ENCODE results near the gene TDRD7.
A peak's percentile ranks its signal among the peaks of the same experiment; 100 is the strongest.

TDRD7 gene

DNA sequence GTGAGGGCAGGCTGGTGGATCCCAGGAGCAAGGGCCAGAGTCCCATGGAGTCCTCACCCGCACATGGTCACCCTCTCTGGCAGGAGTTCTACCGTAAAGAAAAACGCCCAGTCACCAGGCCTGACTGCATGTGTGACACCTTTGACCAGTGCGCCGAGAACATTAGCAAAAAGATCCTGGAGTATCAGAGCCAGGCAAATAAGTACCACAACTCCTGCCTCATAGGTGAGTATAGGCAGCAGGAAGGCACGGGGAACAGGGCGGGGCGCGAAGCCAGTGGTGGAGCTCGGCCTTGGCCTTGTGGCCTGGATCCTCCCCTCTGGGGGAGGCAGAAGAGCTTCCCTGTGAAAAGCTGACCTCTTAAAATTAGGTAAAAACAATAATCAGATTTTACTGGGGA lies 45.4 kb upstream of the TDRD7 start:
- no CpG with 5 or more reads among the region's 10 CpGs for WGBS (ENCODE audit: extremely low coverage, insufficient coverage, low lambda C conversion rate)
- H3K4me2 ChIP-seq (ENCODE audit: low read length), result no peak overlapping the region

DNA sequence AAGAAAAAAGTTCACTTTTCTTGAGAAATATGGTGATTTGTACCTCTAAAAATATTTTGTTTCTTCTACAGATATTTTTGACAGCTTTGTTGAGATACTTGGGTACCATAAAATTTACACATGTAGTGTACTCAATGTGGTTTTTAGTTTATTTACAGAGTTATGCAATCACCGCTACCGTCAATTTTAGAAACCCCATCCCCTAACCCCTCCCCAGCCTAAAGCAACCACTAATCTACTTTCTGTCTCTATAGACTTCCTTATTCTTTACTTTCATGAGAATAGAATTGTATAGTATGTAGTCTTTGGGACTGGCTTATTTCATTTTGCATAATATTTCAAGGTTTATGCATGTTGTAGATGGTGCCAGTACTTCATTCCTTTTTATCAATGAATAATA lies 45.0 kb upstream of the TDRD7 start:
- H2AK5ac ChIP-seq (ENCODE audit: low read length), result no peak overlapping the region
- H3K36me3 ChIP-seq (ENCODE audit: control insufficient read depth, insufficient read depth, low read length), result no peaks in the 10 kb centered on the region
- no peak overlapping the region for H2BK120ac ChIP-seq (ENCODE audit: low read depth, low read length)
- no CpG with 5 or more reads among the region's 2 CpGs for WGBS (ENCODE audit: extremely low coverage, insufficient coverage, low lambda C conversion rate)
- H3K4me2 ChIP-seq (ENCODE audit: low read length), result no peak overlapping the region
- DNase-seq, result no peak
- H3K79me2 ChIP-seq (ENCODE audit: control insufficient read depth, insufficient read depth, low read length), result no peaks in the 10 kb centered on the region
- no peak overlapping the region for H3K4me3 ChIP-seq (ENCODE audit: low read length)
- no peaks in the 10 kb centered on the region for H3K27me3 ChIP-seq (ENCODE audit: insufficient read depth, low read length, poor library complexity)
- H3K79me1 ChIP-seq (ENCODE audit: low read length), result no peaks in the 10 kb centered on the region
- no peak overlapping the region for H3K56ac ChIP-seq (ENCODE audit: low read length)
- H3K23ac ChIP-seq (ENCODE audit: low read length), result no peak overlapping the region
- H2BK15ac ChIP-seq (replicated peaks; ENCODE audit: low read depth), result no peak overlapping the region
- H4K8ac ChIP-seq (ENCODE audit: low read depth, low read length), result no peak overlapping the region
- H3K27ac ChIP-seq (ENCODE audit: low read depth, low read length), result no peak overlapping the region
- H2BK5ac ChIP-seq (ENCODE audit: low read length), result no peak overlapping the region
- H3K4ac ChIP-seq (ENCODE audit: low read depth, low read length), result no peak overlapping the region
- H3K18ac ChIP-seq (ENCODE audit: low read length), result no peak overlapping the region
- no peak overlapping the region for H4K5ac ChIP-seq (ENCODE audit: low read length)
- no peaks in the 10 kb centered on the region for H3K4me1 ChIP-seq (ENCODE audit: control insufficient read depth, low read depth, low read length)
- H3K9ac ChIP-seq (ENCODE audit: low read length), result no peak overlapping the region

More for the DNA sequence above, 45.4 kb upstream of the TDRD7 start:
- Histone ChIP-seq H3K18ac (ENCODE audit: low read length) (no peak overlapping the region), H3K4ac (ENCODE audit: low read depth, low read length) (no peak overlapping the region), H2BK120ac (ENCODE audit: low read depth, low read length) (no peak overlapping the region), H4K5ac (ENCODE audit: low read length) (no peak overlapping the region), H2BK5ac (ENCODE audit: low read length) (no peak overlapping the region), H3K9ac (ENCODE audit: low read length) (no peak overlapping the region), H3K79me2 (ENCODE audit: control insufficient read depth, insufficient read depth, low read length) (no peaks in the 10 kb centered on the region), H3K36me3 (ENCODE audit: control insufficient read depth, insufficient read depth, low read length) (no peaks in the 10 kb centered on the region), H3K27ac (ENCODE audit: low read depth, low read length) (no peak overlapping the region), H3K4me1 (ENCODE audit: control insufficient read depth, low read depth, low read length) (no peaks in the 10 kb centered on the region), H3K79me1 (ENCODE audit: low read length) (no peaks in the 10 kb centered on the region), H3K56ac (ENCODE audit: low read length) (no peak overlapping the region), H2BK15ac (replicated peaks; ENCODE audit: low read depth) (no peak overlapping the region), H2AK5ac (ENCODE audit: low read length) (no peak overlapping the region), H4K8ac (ENCODE audit: low read depth, low read length) (no peak overlapping the region), H3K4me3 (ENCODE audit: low read length) (no peak overlapping the region), H3K27me3 (ENCODE audit: insufficient read depth, low read length, poor library complexity) (no peaks in the 10 kb centered on the region), H3K23ac (ENCODE audit: low read length) (no peak overlapping the region)
- no peak for DNase-seq

DNA sequence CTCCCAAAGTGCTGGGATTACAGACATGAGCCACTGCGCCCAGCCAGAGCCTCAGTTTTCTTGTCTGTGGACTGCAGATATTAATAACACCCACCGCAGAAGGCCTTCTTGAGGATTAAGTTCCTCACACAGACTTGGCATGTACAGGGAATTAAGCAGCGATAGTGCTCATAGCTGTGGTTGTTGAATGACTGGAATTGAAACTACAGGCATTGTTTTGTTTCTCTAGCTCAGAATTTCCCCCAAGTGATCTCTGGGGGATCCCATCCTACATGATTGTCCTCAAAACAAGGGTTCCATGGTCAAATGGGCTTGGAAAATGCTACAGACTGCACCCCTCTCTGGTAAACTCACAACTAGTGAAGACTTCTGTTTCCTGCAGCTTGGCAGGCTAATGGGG lies 44.2 kb upstream of the TDRD7 start:
- H3K23ac ChIP-seq (ENCODE audit: low read length), result no peak overlapping the region
- no peak overlapping the region for H4K5ac ChIP-seq (ENCODE audit: low read length)
- no peak for DNase-seq
- H2BK15ac ChIP-seq (replicated peaks; ENCODE audit: low read depth), result no peak overlapping the region
- no peaks in the 10 kb centered on the region for H3K79me1 ChIP-seq (ENCODE audit: low read length)
- H3K4ac ChIP-seq (ENCODE audit: low read depth, low read length), result no peak overlapping the region
- H3K36me3 ChIP-seq (ENCODE audit: control insufficient read depth, insufficient read depth, low read length), result no peaks in the 10 kb centered on the region
- WGBS (ENCODE audit: extremely low coverage, insufficient coverage, low lambda C conversion rate), result no CpG with 5 or more reads among the region's 3 CpGs
- no peak overlapping the region for H3K4me2 ChIP-seq (ENCODE audit: low read length)
- no peaks in the 10 kb centered on the region for H3K79me2 ChIP-seq (ENCODE audit: control insufficient read depth, insufficient read depth, low read length)
- no peak overlapping the region for H3K4me3 ChIP-seq (ENCODE audit: low read length)
- no peak overlapping the region for H3K56ac ChIP-seq (ENCODE audit: low read length)
- H3K18ac ChIP-seq (ENCODE audit: low read length), result no peak overlapping the region
- no peak overlapping the region for H3K27ac ChIP-seq (ENCODE audit: low read depth, low read length)
- H4K8ac ChIP-seq (ENCODE audit: low read depth, low read length), result no peak overlapping the region
- no peaks in the 10 kb centered on the region for H3K4me1 ChIP-seq (ENCODE audit: control insufficient read depth, low read depth, low read length)
- no peak overlapping the region for H3K9ac ChIP-seq (ENCODE audit: low read length)
- no peak overlapping the region for H2AK5ac ChIP-seq (ENCODE audit: low read length)
- H2BK120ac ChIP-seq (ENCODE audit: low read depth, low read length), result no peak overlapping the region
- H3K27me3 ChIP-seq (ENCODE audit: insufficient read depth, low read length, poor library complexity), result no peaks in the 10 kb centered on the region
- no peak overlapping the region for H2BK5ac ChIP-seq (ENCODE audit: low read length)

DNA sequence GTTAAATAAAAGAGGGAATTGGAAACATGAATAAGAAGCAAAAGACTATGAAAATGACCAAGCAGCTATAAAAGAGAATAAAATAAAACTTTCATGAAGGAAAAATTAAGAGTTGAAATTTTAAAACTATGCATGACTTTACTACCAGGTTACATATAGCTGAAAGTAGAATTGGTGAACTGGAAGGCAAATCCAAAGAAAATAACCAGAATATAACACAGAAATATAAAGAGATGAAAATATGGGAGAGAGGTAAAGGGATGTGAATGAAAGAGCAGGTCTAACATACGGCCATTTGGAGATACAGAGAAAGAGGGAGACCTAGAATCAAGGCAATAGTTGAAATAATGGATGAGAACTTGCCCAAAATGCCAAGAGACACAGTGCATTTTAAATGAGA lies 42.9 kb upstream of the TDRD7 start:
- H3K4ac ChIP-seq (ENCODE audit: low read depth, low read length), result no peak overlapping the region
- no peak overlapping the region for H3K18ac ChIP-seq (ENCODE audit: low read length)
- no peak overlapping the region for H2BK120ac ChIP-seq (ENCODE audit: low read depth, low read length)
- no peak overlapping the region for H4K5ac ChIP-seq (ENCODE audit: low read length)
- H3K4me1 ChIP-seq (ENCODE audit: control insufficient read depth, low read depth, low read length), result no peaks in the 10 kb centered on the region
- no peak overlapping the region for H3K9ac ChIP-seq (ENCODE audit: low read length)
- H2BK15ac ChIP-seq (replicated peaks; ENCODE audit: low read depth), result no peak overlapping the region
- no peaks in the 10 kb centered on the region for H3K79me2 ChIP-seq (ENCODE audit: control insufficient read depth, insufficient read depth, low read length)
- H2AK5ac ChIP-seq (ENCODE audit: low read length), result no peak overlapping the region
- H3K23ac ChIP-seq (ENCODE audit: low read length), result no peak overlapping the region
- H3K4me3 ChIP-seq (ENCODE audit: low read length), result no peak overlapping the region
- WGBS (ENCODE audit: extremely low coverage, insufficient coverage, low lambda C conversion rate), result no CpG with 5 or more reads among the region's 1 CpG
- no peak overlapping the region for H3K4me2 ChIP-seq (ENCODE audit: low read length)
- no peak overlapping the region for H3K27ac ChIP-seq (ENCODE audit: low read depth, low read length)
- no peak overlapping the region for H4K8ac ChIP-seq (ENCODE audit: low read depth, low read length)
- DNase-seq, result no peak
- no peaks in the 10 kb centered on the region for H3K36me3 ChIP-seq (ENCODE audit: control insufficient read depth, insufficient read depth, low read length)
- no peaks in the 10 kb centered on the region for H3K79me1 ChIP-seq (ENCODE audit: low read length)
- no peaks in the 10 kb centered on the region for H3K27me3 ChIP-seq (ENCODE audit: insufficient read depth, low read length, poor library complexity)
- no peak overlapping the region for H2BK5ac ChIP-seq (ENCODE audit: low read length)
- no peak overlapping the region for H3K56ac ChIP-seq (ENCODE audit: low read length)

DNA sequence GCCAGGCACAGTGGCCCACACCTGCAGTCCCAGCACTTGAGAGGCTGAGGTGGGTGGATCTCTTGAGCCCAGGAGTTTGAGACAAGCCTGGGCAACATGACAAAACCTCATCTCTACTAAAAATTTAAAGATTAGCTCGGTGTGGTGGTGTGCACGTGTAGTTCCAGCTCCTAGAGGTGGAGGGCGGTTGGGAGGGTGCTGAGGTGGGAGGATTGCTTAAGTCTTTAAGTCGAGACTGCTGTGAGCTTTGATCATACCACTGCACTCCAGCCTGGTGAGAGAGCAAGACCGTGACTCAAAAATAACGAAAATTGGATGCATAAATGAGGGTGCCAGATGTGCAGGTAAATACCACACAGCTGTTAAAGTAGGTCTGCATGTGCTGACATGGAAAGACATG lies 39.3 kb upstream of the TDRD7 start:
- Histone ChIP-seq H3K79me2 (ENCODE audit: control insufficient read depth, insufficient read depth, low read length) (no peaks in the 10 kb centered on the region), H2BK5ac (ENCODE audit: low read length) (no peak overlapping the region), H2BK120ac (ENCODE audit: low read depth, low read length) (no peak overlapping the region), H3K27me3 (ENCODE audit: insufficient read depth, low read length, poor library complexity) (no peaks in the 10 kb centered on the region), H3K18ac (ENCODE audit: low read length) (no peak overlapping the region), H3K4me3 (ENCODE audit: low read length) (no peak overlapping the region), H2AK5ac (ENCODE audit: low read length) (no peak overlapping the region), H3K23ac (ENCODE audit: low read length) (no peak overlapping the region), H3K4ac (ENCODE audit: low read depth, low read length) (no peak overlapping the region), H3K4me1 (ENCODE audit: control insufficient read depth, low read depth, low read length) (no peaks in the 10 kb centered on the region), H4K8ac (ENCODE audit: low read depth, low read length) (no peak overlapping the region), H4K5ac (ENCODE audit: low read length) (no peak overlapping the region), H3K4me2 (ENCODE audit: low read length) (no peak overlapping the region), H3K56ac (ENCODE audit: low read length) (no peak overlapping the region), H3K9ac (ENCODE audit: low read length) (no peak overlapping the region), H3K36me3 (ENCODE audit: control insufficient read depth, insufficient read depth, low read length) (no peaks in the 10 kb centered on the region), H3K79me1 (ENCODE audit: low read length) (no peaks in the 10 kb centered on the region), H2BK15ac (replicated peaks; ENCODE audit: low read depth) (no peak overlapping the region), H3K27ac (ENCODE audit: low read depth, low read length) (no peak overlapping the region)
- no CpG with 5 or more reads among the region's 6 CpGs for WGBS (ENCODE audit: extremely low coverage, insufficient coverage, low lambda C conversion rate)
- peak; percentile 6 for DNase-seq

DNA sequence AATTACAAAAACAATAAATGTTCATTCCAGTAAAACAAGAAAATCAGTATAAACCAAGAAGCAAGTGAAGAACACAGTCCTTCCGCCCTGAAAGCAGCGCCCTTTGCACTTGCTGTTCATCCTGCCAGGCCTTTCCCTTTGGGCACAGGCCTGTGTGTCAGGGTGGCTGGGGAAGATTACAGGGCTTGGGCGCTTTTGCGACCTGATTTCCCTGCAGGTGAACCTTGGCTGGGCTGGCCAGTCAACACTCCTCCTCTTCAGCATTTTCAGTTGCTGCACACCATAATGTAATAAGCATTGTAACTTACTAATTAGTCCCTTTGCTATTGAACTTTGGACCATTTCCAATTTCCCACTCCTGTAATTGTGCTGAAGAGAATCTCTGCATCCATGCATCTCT lies 38.6 kb upstream of the TDRD7 start:
- H3K27me3 ChIP-seq (ENCODE audit: insufficient read depth, low read length, poor library complexity), result no peaks in the 10 kb centered on the region
- no peak overlapping the region for H2AK5ac ChIP-seq (ENCODE audit: low read length)
- no peak overlapping the region for H3K4ac ChIP-seq (ENCODE audit: low read depth, low read length)
- no peaks in the 10 kb centered on the region for H3K36me3 ChIP-seq (ENCODE audit: control insufficient read depth, insufficient read depth, low read length)
- no peaks in the 10 kb centered on the region for H3K79me2 ChIP-seq (ENCODE audit: control insufficient read depth, insufficient read depth, low read length)
- DNase-seq, result no peak
- H4K8ac ChIP-seq (ENCODE audit: low read depth, low read length), result no peak overlapping the region
- H3K4me1 ChIP-seq (ENCODE audit: control insufficient read depth, low read depth, low read length), result no peaks in the 10 kb centered on the region
- H2BK5ac ChIP-seq (ENCODE audit: low read length), result no peak overlapping the region
- no peak overlapping the region for H3K4me3 ChIP-seq (ENCODE audit: low read length)
- no peak overlapping the region for H3K9ac ChIP-seq (ENCODE audit: low read length)
- no peak overlapping the region for H3K27ac ChIP-seq (ENCODE audit: low read depth, low read length)
- H3K56ac ChIP-seq (ENCODE audit: low read length), result no peak overlapping the region
- H4K5ac ChIP-seq (ENCODE audit: low read length), result no peak overlapping the region
- no peaks in the 10 kb centered on the region for H3K79me1 ChIP-seq (ENCODE audit: low read length)
- no peak overlapping the region for H3K4me2 ChIP-seq (ENCODE audit: low read length)
- no peak overlapping the region for H3K18ac ChIP-seq (ENCODE audit: low read length)
- H2BK15ac ChIP-seq (replicated peaks; ENCODE audit: low read depth), result no peak overlapping the region
- WGBS (ENCODE audit: extremely low coverage, insufficient coverage, low lambda C conversion rate), result no CpG with 5 or more reads among the region's 4 CpGs
- no peak overlapping the region for H2BK120ac ChIP-seq (ENCODE audit: low read depth, low read length)
- no peak overlapping the region for H3K23ac ChIP-seq (ENCODE audit: low read length)
